ENCODE data around the gene ACOT8.

ACOT8 gene

GRCh38 chr20:45840700-45841198, 16.4 kb downstream of the ACOT8 start:
- no peak for TF ChIP-seq MAX (IDR thresholded peaks at IDR 0.05; ENCODE audit: low read depth, low read length)
- no peak for TF ChIP-seq CTCF (IDR thresholded peaks at IDR 0.05; ENCODE audit: low read depth, low read length)
- no peak for TF ChIP-seq MYC (IDR thresholded peaks at IDR 0.05; ENCODE audit: low read depth, low read length)
- TF ChIP-seq POLR2A (IDR thresholded peaks at IDR 0.05; ENCODE audit: extremely low read depth, insufficient read length): no peak
- H3K4me3 ChIP-seq (ENCODE audit: low read depth, low read length): no peak overlapping the region
- DNase-seq (ENCODE audit: low read depth): no peak

GRCh38 chr20:45836841-45837240, 20.4 kb downstream of the ACOT8 start:
- no peak for DNase-seq (ENCODE audit: low read depth)
- no peak overlapping the region for H3K4me3 ChIP-seq (ENCODE audit: low read depth, low read length)
- TF ChIP-seq MAX (IDR thresholded peaks at IDR 0.05; ENCODE audit: low read depth, low read length) (no peak), MYC (IDR thresholded peaks at IDR 0.05; ENCODE audit: low read depth, low read length) (no peak), CTCF (IDR thresholded peaks at IDR 0.05; ENCODE audit: low read depth, low read length) (no peak), POLR2A (IDR thresholded peaks at IDR 0.05; ENCODE audit: extremely low read depth, insufficient read length) (no peak)

- no peak for DNase-seq (ENCODE audit: low read depth)
- H3K4me3 ChIP-seq (ENCODE audit: low read depth, low read length): no peak overlapping the region
- TF ChIP-seq POLR2A (IDR thresholded peaks at IDR 0.05; ENCODE audit: extremely low read depth, insufficient read length) (no peak), MAX (IDR thresholded peaks at IDR 0.05; ENCODE audit: low read depth, low read length) (no peak), MYC (IDR thresholded peaks at IDR 0.05; ENCODE audit: low read depth, low read length) (no peak), CTCF (IDR thresholded peaks at IDR 0.05; ENCODE audit: low read depth, low read length) (no peak)
These were observed 21.4 kb downstream of the ACOT8 start for GRCh38 chr20:45835825-45836224.

GRCh38 chr20:45835329-45835765, 21.8 kb downstream of the ACOT8 start:
- H3K4me3 ChIP-seq (ENCODE audit: low read depth, low read length): no peak overlapping the region
- peak; percentile 44 for DNase-seq (ENCODE audit: low read depth)
- TF ChIP-seq POLR2A (IDR thresholded peaks at IDR 0.05; ENCODE audit: extremely low read depth, insufficient read length) (no peak), MAX (IDR thresholded peaks at IDR 0.05; ENCODE audit: low read depth, low read length) (no peak), MYC (IDR thresholded peaks at IDR 0.05; ENCODE audit: low read depth, low read length) (no peak), CTCF (IDR thresholded peaks at IDR 0.05; ENCODE audit: low read depth, low read length) (no peak)

GRCh38 chr20:45834797-45835161, 22.4 kb downstream of the ACOT8 start:
- TF ChIP-seq MYC (IDR thresholded peaks at IDR 0.05; ENCODE audit: low read depth, low read length): no peak
- TF ChIP-seq MAX (IDR thresholded peaks at IDR 0.05; ENCODE audit: low read depth, low read length): no peak
- no peak for TF ChIP-seq POLR2A (IDR thresholded peaks at IDR 0.05; ENCODE audit: extremely low read depth, insufficient read length)
- TF ChIP-seq CTCF (IDR thresholded peaks at IDR 0.05; ENCODE audit: low read depth, low read length): no peak
- H3K4me3 ChIP-seq (ENCODE audit: low read depth, low read length): no peak overlapping the region
- DNase-seq (ENCODE audit: low read depth): no peak
